SK-N-SH treated with all-trans-retinoic acid at 6 μM for 48 hours (cell line): ENCODE data around the gene OR2S2.
"Not testable (repeated sequence)": the region's sequence is repeated elsewhere in the genome, so short reads cannot be mapped to it uniquely, and the experiment has no call there.

Experiments used
- ARNTL ChIP-seq: fragments of 450-650 bp; formaldehyde crosslinking; IDR thresholded peaks from 2 replicates; pipeline ENCODE4 v1.5.0; 2020; ENCODE audit warnings: low read depth, mild to moderate bottlenecking, moderate library complexity, borderline replicate concordance
- BACH2 ChIP-seq: fragments of 250-450 bp; sonication (Bioruptor Pico); IDR thresholded peaks from 2 replicates; pipeline ENCODE4 v1.9.0; 2021; ENCODE audit warnings: mild to moderate bottlenecking, borderline replicate concordance
- CREB5 ChIP-seq: fragments of 250-450 bp; sonication (Bioruptor Pico); IDR thresholded peaks from 2 replicates; pipeline ENCODE4 v1.5.1; 2020; ENCODE audit warnings: low read depth, mild to moderate bottlenecking, moderate library complexity
- CSDC2 ChIP-seq: fragments of 250-450 bp; sonication (Bioruptor Pico); IDR thresholded peaks from 2 replicates; pipeline ENCODE4 v1.5.0; 2020; ENCODE audit warnings: mild to moderate bottlenecking, moderate library complexity
- ESRRG ChIP-seq: fragments of 250-450 bp; sonication (Bioruptor Pico); IDR thresholded peaks from 2 replicates; pipeline ENCODE4 v1.6.1; 2021; ENCODE audit warnings: mild to moderate bottlenecking
- ISL1 ChIP-seq: fragments of 250-450 bp; sonication (Bioruptor Pico); IDR thresholded peaks from 2 replicates; pipeline ENCODE4 v2.1.2; 2022; ENCODE audit warnings: mild to moderate bottlenecking, moderate library complexity
- POU6F1 ChIP-seq: fragments of 250-450 bp; sonication (Bioruptor Pico); IDR thresholded peaks from 2 replicates; pipeline ENCODE4 v1.8.0; 2021; ENCODE audit warnings: low read depth, mild to moderate bottlenecking, moderate library complexity, borderline replicate concordance
- RARB ChIP-seq: fragments of 250-450 bp; sonication (Bioruptor Pico); IDR thresholded peaks from 2 replicates; pipeline ENCODE4 v1.8.0; 2021; ENCODE audit warnings: mild to moderate bottlenecking, moderate library complexity
- TCF4 ChIP-seq: fragments of 250-450 bp; sonication (Bioruptor Pico); IDR thresholded peaks from 2 replicates; pipeline ENCODE4 v1.8.0; 2021; ENCODE audit warnings: mild to moderate bottlenecking, moderate library complexity, borderline replicate concordance
- ZC3H10 ChIP-seq: fragments of 250-450 bp; sonication (Bioruptor Pico); IDR thresholded peaks from 2 replicates; pipeline ENCODE4 v1.5.1; 2021; ENCODE audit warnings: mild to moderate bottlenecking, moderate library complexity
- ZFP3 ChIP-seq: fragments of 250-450 bp; sonication (Bioruptor Pico); IDR thresholded peaks from 2 replicates; pipeline ENCODE4 v1.5.0; 2020; ENCODE audit warnings: mild to moderate bottlenecking, moderate library complexity
- ZFP30 ChIP-seq: fragments of 450-650 bp; formaldehyde crosslinking; IDR thresholded peaks from 2 replicates; pipeline ENCODE4 v1.5.0; 2022; ENCODE audit warnings: mild to moderate bottlenecking, moderate library complexity
- ZNF565 ChIP-seq: fragments of 450-650 bp; formaldehyde crosslinking; conservative IDR thresholded peaks from 2 replicates; pipeline ENCODE4 v1.5.0; 2020; ENCODE audit warnings: low read depth, mild to moderate bottlenecking, moderate library complexity
- TF ChIP-seq, protein P1 (sequence below): fragments of 250-450 bp; sonication (Bioruptor Pico); IDR thresholded peaks from 2 replicates; pipeline ENCODE4 v1.8.0; 2020; ENCODE audit warnings: mild to moderate bottlenecking, moderate library complexity, borderline replicate concordance

- not testable (repeated sequence) for TF ChIP-seq CREB5; ISL1 (CRISPR knock-in tag); RARB (CRISPR knock-in tag); ZFP3 (CRISPR knock-in tag); ZNF565 (CRISPR knock-in tag); POU6F1; ZFP30 (CRISPR knock-in tag); ZC3H10 (CRISPR knock-in tag); CSDC2; TCF4 (CRISPR knock-in tag); ESRRG (CRISPR knock-in tag); BACH2 (CRISPR knock-in tag); ARNTL (CRISPR knock-in tag)
- TF ChIP-seq, protein P1, sequence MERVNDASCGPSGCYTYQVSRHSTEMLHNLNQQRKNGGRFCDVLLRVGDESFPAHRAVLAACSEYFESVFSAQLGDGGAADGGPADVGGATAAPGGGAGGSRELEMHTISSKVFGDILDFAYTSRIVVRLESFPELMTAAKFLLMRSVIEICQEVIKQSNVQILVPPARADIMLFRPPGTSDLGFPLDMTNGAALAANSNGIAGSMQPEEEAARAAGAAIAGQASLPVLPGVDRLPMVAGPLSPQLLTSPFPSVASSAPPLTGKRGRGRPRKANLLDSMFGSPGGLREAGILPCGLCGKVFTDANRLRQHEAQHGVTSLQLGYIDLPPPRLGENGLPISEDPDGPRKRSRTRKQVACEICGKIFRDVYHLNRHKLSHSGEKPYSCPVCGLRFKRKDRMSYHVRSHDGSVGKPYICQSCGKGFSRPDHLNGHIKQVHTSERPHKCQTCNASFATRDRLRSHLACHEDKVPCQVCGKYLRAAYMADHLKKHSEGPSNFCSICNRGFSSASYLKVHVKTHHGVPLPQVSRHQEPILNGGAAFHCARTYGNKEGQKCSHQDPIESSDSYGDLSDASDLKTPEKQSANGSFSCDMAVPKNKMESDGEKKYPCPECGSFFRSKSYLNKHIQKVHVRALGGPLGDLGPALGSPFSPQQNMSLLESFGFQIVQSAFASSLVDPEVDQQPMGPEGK (CRISPR knock-in tag) = not testable (repeated sequence)
Observed at GRCh38 chr9:35934069-35934468, 23.9 kb downstream of the OR2S2 start.
